ENCODE results near the gene RPL37. TPM values are rescaled to one million over a fixed set of nuclear protein-coding genes. Genes with fewer than 3 reads are reported as not detected.

RPL37 gene
- total and polyA plus RNA-seq, 7 donors, result 120 to 2,184 (median 170) TPM

GRCh38 chr5:40831346-40832210 is 3.4 kb downstream of the RPL37 start:
- no peaks in the 10 kb centered on the region for H3K27me3 ChIP-seq
- no peak overlapping the region for H3K27ac ChIP-seq
- peaks cover 4 to 74% (median 50%) of the 10 kb centered on the region in 4 donors for H3K36me3 ChIP-seq
- no peaks in the 10 kb centered on the region for H3K9me3 ChIP-seq
- WGBS, 2 donors, result 70% methylated on average over 4 of the region's 4 CpGs
- peaks cover 0 to 34% (median 16%) of the 10 kb centered on the region in 4 donors for H3K4me1 ChIP-seq
- TF ChIP-seq POLR2A (IDR thresholded peaks at IDR 0.05) (no peak), POLR2AphosphoS5 (IDR thresholded peaks at IDR 0.05) (no peak), CTCF (IDR thresholded peaks at IDR 0.05) (no peak), EP300 (IDR thresholded peaks at IDR 0.05) (no peak)
- intact Hi-C loops (cut with DNase I), result loop anchor here (10.0 kb wide), 1 partner anchor 1093 kb away; the partner anchor contains the start of gene FBXO4
- DNase-seq, result no peak
- H3K4me3 ChIP-seq, result no peak overlapping the region

- Histone ChIP-seq H3K27me3 (no peaks in the 10 kb centered on the region), H3K4me1 (peaks cover 0 to 23% (median 16%) of the 10 kb centered on the region in 4 donors), H3K9me3 (no peaks in the 10 kb centered on the region), H3K36me3 (peaks cover 4 to 80% (median 51%) of the 10 kb centered on the region in 4 donors), H3K27ac (no peak overlapping the region), H3K4me3 (no peak overlapping the region)
- DNase-seq, result no peak
- intact Hi-C loops (cut with DNase I), result loop anchor here (10.0 kb wide), 1 partner anchor 1095 kb away; the partner anchor contains the start of gene FBXO4
- 94% methylated on average over 13 of the region's 13 CpGs for WGBS, 2 donors
- no peak for TF ChIP-seq POLR2A (IDR thresholded peaks at IDR 0.05)
- TF ChIP-seq POLR2AphosphoS5 (IDR thresholded peaks at IDR 0.05), result no peak
- TF ChIP-seq EP300 (IDR thresholded peaks at IDR 0.05), result no peak
- TF ChIP-seq CTCF (IDR thresholded peaks at IDR 0.05), result no peak
Measured at GRCh38 chr5:40829748-40830533, 5.1 kb downstream of the RPL37 start.

- H3K27ac ChIP-seq, result no peak overlapping the region
- WGBS, 2 donors, result 95 to 99% methylated on average over 3 of the region's 3 CpGs
- H3K4me1 ChIP-seq, result peaks cover 0 to 17% (median 12%) of the 10 kb centered on the region in 4 donors
- H3K4me3 ChIP-seq, result no peak overlapping the region
- peaks cover 4 to 80% (median 51%) of the 10 kb centered on the region in 4 donors for H3K36me3 ChIP-seq
- DNase-seq, result no peak
- no peaks in the 10 kb centered on the region for H3K27me3 ChIP-seq
- TF ChIP-seq POLR2AphosphoS5 (IDR thresholded peaks at IDR 0.05), result no peak
- TF ChIP-seq CTCF (IDR thresholded peaks at IDR 0.05), result no peak
- no peak for TF ChIP-seq EP300 (IDR thresholded peaks at IDR 0.05)
- TF ChIP-seq POLR2A (IDR thresholded peaks at IDR 0.05), result no peak
- H3K9me3 ChIP-seq, result no peaks in the 10 kb centered on the region
- intact Hi-C loops (cut with DNase I), result no loop called here
Measured at GRCh38 chr5:40828690-40829661, 6.0 kb downstream of the RPL37 start.

GRCh38 chr5:40828021-40828631 is 6.9 kb downstream of the RPL37 start:
- intact Hi-C loops (cut with DNase I), result no loop called here
- Histone ChIP-seq H3K36me3 (peaks cover 4 to 72% (median 43%) of the 10 kb centered on the region in 4 donors), H3K4me1 (peaks cover 0 to 8% (median 3%) of the 10 kb centered on the region in 4 donors), H3K27me3 (no peaks in the 10 kb centered on the region), H3K4me3 (no peak overlapping the region), H3K27ac (no peak overlapping the region), H3K9me3 (no peaks in the 10 kb centered on the region)
- TF ChIP-seq POLR2A (IDR thresholded peaks at IDR 0.05) (no peak), POLR2AphosphoS5 (IDR thresholded peaks at IDR 0.05) (no peak), EP300 (IDR thresholded peaks at IDR 0.05) (no peak), CTCF (IDR thresholded peaks at IDR 0.05) (no peak)
- DNase-seq, result no peak
- 88 to 92% methylated on average over 3 of the region's 3 CpGs for WGBS, 2 donors

All from sigmoid colon (tissue), 7 donors.